Measurements from ENCODE around the gene GNB4. TPM values are rescaled to one million over a fixed set of nuclear protein-coding genes. Genes with fewer than 3 reads are reported as not detected.
A peak's percentile ranks its signal among the peaks of the same experiment; 100 is the strongest.

The GNB4 gene
- total RNA-seq (31.0 TPM), polyA plus RNA-seq (ENCODE audit: insufficient read depth, low read depth, low replicate concordance) (3.9 TPM)
- long read RNA-seq, donor 1, full-length matches to known transcripts = 4 of 4 reads
- long read RNA-seq, donor 1, partial matches to known transcripts = 0 of 4 reads
- long read RNA-seq, donor 1, other reads (novel, unspliced or antisense) = 0 of 4 reads
- long read RNA-seq, donor 2, full-length matches to known transcripts = 4 of 4 reads
- long read RNA-seq, donor 2, partial matches to known transcripts = 0 of 4 reads
- long read RNA-seq, donor 2, other reads (novel, unspliced or antisense) = 0 of 4 reads
- long read RNA-seq, donor 3, full-length matches to known transcripts = 3 of 3 reads
- long read RNA-seq, donor 3, partial matches to known transcripts = 0 of 3 reads
- long read RNA-seq, donor 3, other reads (novel, unspliced or antisense) = 0 of 3 reads
- long read RNA-seq, donor 4, full-length matches to known transcripts = 6 of 6 reads
- long read RNA-seq, donor 4, partial matches to known transcripts = 0 of 6 reads
- long read RNA-seq, donor 4, other reads (novel, unspliced or antisense) = 0 of 6 reads
- long read RNA-seq, donor 5, full-length matches to known transcripts = 1 of 1 reads
- long read RNA-seq, donor 5, partial matches to known transcripts = 0 of 1 reads
- long read RNA-seq, donor 5, other reads (novel, unspliced or antisense) = 0 of 1 reads
- long read RNA-seq, donor 6, full-length matches to known transcripts = 1 of 6 reads
- long read RNA-seq, donor 6, partial matches to known transcripts = 5 of 6 reads
- long read RNA-seq, donor 6, other reads (novel, unspliced or antisense) = 0 of 6 reads
- long read RNA-seq, donor 7, full-length matches to known transcripts = 12 of 27 reads
- long read RNA-seq, donor 7, partial matches to known transcripts = 1 of 27 reads
- long read RNA-seq, donor 7, other reads (novel, unspliced or antisense) = 14 of 27 reads
- long read RNA-seq, donor 8, full-length matches to known transcripts = 3 of 3 reads
- long read RNA-seq, donor 8, partial matches to known transcripts = 0 of 3 reads
- long read RNA-seq, donor 8, other reads (novel, unspliced or antisense) = 0 of 3 reads
- long read RNA-seq, donor 9, full-length matches to known transcripts = 1 of 1 reads
- long read RNA-seq, donor 9, partial matches to known transcripts = 0 of 1 reads
- long read RNA-seq, donor 9, other reads (novel, unspliced or antisense) = 0 of 1 reads
- long read RNA-seq, donor 10, full-length matches to known transcripts = 7 of 7 reads
- long read RNA-seq, donor 10, partial matches to known transcripts = 0 of 7 reads
- long read RNA-seq, donor 10, other reads (novel, unspliced or antisense) = 0 of 7 reads

DNA sequence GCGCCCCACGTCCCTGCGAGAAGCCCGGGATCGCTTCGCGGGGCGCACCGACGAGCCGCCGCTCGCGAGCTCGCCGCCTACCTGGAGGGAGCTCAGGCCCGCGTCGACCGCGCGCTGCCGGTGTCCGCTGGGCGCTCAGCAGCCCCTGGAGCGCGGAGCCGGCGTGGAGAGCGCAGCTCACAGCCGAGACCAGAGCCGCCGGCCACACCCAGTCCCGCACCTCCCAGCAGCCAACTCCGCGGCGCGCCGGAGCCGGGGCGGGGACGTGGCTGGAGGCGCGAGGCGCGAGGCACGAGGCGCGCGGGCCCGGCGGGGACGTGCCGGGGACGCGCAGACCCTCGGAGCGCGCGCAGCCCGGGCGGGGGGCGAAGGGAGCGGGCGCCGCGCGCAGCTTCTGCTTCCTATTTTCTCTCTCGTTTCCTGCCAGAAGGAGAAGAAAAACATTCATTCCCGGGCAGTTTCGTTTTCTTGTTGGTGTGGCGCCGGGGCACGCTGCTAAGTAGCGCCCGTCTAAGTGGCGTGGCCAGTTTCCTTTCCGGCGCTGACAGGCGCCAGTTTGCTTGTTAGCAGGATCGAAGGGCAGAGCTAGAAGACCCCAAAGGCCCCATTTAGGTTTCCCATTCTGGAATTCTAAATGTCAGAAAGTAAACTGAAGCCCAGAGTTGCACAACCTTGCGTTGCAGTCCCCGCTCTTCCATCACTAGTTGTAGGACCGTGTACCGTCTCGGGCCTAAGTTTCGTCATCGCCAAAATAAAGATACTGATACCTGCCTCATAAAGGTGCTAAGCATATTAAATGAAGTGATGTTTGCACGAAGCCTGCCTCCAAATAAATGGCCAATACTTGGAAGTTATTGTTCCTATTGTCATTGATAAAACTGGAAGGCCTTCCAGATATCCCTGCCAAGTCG, at the start of gene GNB4:
TSS of gene GNB4 (minus strand) at position 206 of the 911 bp plus-strand sequence. CDS start 25,270 bp downstream, outside the sequence.
- peak within 1 kb of the TSS; percentile 34 to 68 (median 42) for H3K9ac ChIP-seq (ENCODE audit: low read length in 3 of 3)
- no peaks in the 10 kb centered on the region for H3K27me3 ChIP-seq (ENCODE audit: control insufficient read depth, insufficient read depth, low read length)
- no peaks in the 10 kb centered on the region for H3K36me3 ChIP-seq (ENCODE audit: control insufficient read depth in 2 of 3, insufficient read depth in 3 of 3, low read length in 3 of 3)
- FAIRE-seq (no peak), DNase-seq (peak; percentile 87 to 95 (median 91))
- intact Hi-C loops (cut with DNase I) = no loop called here
- peaks cover 0 to 5% (median 0%) of the 10 kb centered on the region in 3 donors for H3K4me1 ChIP-seq (ENCODE audit: control insufficient read depth in 2 of 3, insufficient read depth in 2 of 3, low read depth in 1 of 3, low read length in 3 of 3)
- TF ChIP-seq, protein P1, sequence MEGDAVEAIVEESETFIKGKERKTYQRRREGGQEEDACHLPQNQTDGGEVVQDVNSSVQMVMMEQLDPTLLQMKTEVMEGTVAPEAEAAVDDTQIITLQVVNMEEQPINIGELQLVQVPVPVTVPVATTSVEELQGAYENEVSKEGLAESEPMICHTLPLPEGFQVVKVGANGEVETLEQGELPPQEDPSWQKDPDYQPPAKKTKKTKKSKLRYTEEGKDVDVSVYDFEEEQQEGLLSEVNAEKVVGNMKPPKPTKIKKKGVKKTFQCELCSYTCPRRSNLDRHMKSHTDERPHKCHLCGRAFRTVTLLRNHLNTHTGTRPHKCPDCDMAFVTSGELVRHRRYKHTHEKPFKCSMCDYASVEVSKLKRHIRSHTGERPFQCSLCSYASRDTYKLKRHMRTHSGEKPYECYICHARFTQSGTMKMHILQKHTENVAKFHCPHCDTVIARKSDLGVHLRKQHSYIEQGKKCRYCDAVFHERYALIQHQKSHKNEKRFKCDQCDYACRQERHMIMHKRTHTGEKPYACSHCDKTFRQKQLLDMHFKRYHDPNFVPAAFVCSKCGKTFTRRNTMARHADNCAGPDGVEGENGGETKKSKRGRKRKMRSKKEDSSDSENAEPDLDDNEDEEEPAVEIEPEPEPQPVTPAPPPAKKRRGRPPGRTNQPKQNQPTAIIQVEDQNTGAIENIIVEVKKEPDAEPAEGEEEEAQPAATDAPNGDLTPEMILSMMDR (IDR thresholded peaks at IDR 0.05; ENCODE audit: borderline replicate concordance, extremely low read depth, insufficient read depth) = no peak
- H3K4me3 ChIP-seq (ENCODE audit: low read length in 3 of 3) = peak within 1 kb of the TSS; percentile 64 to 75 (median 69)
- peak within 1 kb of the TSS; percentile 87 for H3K27ac ChIP-seq (ENCODE audit: low read depth in 2 of 2, low read length in 2 of 2)
- no peaks in the 10 kb centered on the region for H3K9me3 ChIP-seq (ENCODE audit: control insufficient read depth in 2 of 3, insufficient read depth in 1 of 3, low read length in 3 of 3)

- H3K36me3 ChIP-seq (ENCODE audit: control insufficient read depth in 2 of 3, insufficient read depth in 3 of 3, low read length in 3 of 3) = no peaks in the 10 kb centered on the region
- no peaks in the 10 kb centered on the region for H3K27me3 ChIP-seq (ENCODE audit: control insufficient read depth, insufficient read depth, low read length)
- intact Hi-C loops (cut with DNase I) = no loop called here
- H3K4me3 ChIP-seq (ENCODE audit: low read length in 3 of 3) = no peak overlapping the region
- peaks cover 0 to 33% (median 0%) of the 10 kb centered on the region in 3 donors for H3K9me3 ChIP-seq (ENCODE audit: control insufficient read depth in 2 of 3, insufficient read depth in 1 of 3, low read length in 3 of 3)
- FAIRE-seq = no peak
- no peak overlapping the region for H3K9ac ChIP-seq (ENCODE audit: low read length in 3 of 3)
- no peak for DNase-seq
- TF ChIP-seq, protein P1 (IDR thresholded peaks at IDR 0.05; ENCODE audit: borderline replicate concordance, extremely low read depth, insufficient read depth) = no peak
- H3K4me1 ChIP-seq (ENCODE audit: control insufficient read depth in 2 of 3, insufficient read depth in 2 of 3, low read depth in 1 of 3, low read length in 3 of 3) = no peaks in the 10 kb centered on the region
- H3K27ac ChIP-seq (ENCODE audit: low read depth in 2 of 2, low read length in 2 of 2) = no peak overlapping the region
These were observed 44.2 kb upstream of the GNB4 start for GRCh38 chr3:179495483-179495882.

GRCh38 chr3:179493260-179493659, 42.0 kb upstream of the GNB4 start:
- H3K27ac ChIP-seq (ENCODE audit: low read depth in 2 of 2, low read length in 2 of 2) = no peak overlapping the region
- intact Hi-C loops (cut with DNase I) = no loop called here
- peaks cover 0 to 33% (median 0%) of the 10 kb centered on the region in 3 donors for H3K9me3 ChIP-seq (ENCODE audit: control insufficient read depth in 2 of 3, insufficient read depth in 1 of 3, low read length in 3 of 3)
- no peak overlapping the region for H3K4me3 ChIP-seq (ENCODE audit: low read length in 3 of 3)
- no peaks in the 10 kb centered on the region for H3K27me3 ChIP-seq (ENCODE audit: control insufficient read depth, insufficient read depth, low read length)
- DNase-seq (no peak), FAIRE-seq (no peak)
- no peaks in the 10 kb centered on the region for H3K36me3 ChIP-seq (ENCODE audit: control insufficient read depth in 2 of 3, insufficient read depth in 3 of 3, low read length in 3 of 3)
- TF ChIP-seq, protein P1 (IDR thresholded peaks at IDR 0.05; ENCODE audit: borderline replicate concordance, extremely low read depth, insufficient read depth) = no peak
- no peaks in the 10 kb centered on the region for H3K4me1 ChIP-seq (ENCODE audit: control insufficient read depth in 2 of 3, insufficient read depth in 2 of 3, low read depth in 1 of 3, low read length in 3 of 3)
- no peak overlapping the region for H3K9ac ChIP-seq (ENCODE audit: low read length in 3 of 3)
